ENCODE data around the gene ZSWIM6. TPM values are rescaled to one million over a fixed set of nuclear protein-coding genes. Genes with fewer than 3 reads are reported as not detected.

ZSWIM6 gene
- total RNA-seq, 1 donor from 2014 or later = 35.9 TPM

DNA sequence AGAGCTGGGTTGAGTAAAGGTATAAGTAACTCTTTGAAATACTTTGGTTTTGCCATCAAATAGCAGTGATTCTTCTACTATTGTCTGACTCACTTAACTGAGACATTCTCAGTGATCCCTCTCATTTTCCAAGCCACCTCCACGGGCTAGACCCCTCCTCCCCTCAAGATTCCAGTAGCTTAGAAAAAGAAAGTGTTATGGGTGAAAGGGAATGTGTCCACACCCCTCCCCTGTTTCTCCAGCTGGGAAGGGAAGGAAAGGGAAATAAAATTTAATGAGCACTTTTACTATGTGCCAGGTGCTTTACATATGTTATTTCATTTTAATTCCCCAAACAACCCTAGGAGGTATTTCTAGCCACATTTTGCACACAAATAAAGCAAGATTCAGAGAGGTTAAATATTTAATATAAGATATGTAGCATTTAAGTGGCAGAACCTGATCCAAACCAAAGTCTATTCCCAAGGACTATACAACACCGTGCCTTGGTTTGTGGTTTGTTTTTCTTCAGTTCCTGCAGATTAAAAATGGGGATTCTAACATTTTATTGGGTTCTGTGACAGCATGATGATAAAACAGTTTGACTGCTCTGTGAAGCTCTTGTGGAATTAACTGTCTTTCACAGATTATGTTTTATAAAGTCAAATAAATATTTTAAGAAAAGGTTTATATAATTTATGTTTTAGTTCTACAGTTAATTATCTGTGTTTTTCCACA is 135.9 kb downstream of the ZSWIM6 start:
- TF ChIP-seq, protein P1, sequence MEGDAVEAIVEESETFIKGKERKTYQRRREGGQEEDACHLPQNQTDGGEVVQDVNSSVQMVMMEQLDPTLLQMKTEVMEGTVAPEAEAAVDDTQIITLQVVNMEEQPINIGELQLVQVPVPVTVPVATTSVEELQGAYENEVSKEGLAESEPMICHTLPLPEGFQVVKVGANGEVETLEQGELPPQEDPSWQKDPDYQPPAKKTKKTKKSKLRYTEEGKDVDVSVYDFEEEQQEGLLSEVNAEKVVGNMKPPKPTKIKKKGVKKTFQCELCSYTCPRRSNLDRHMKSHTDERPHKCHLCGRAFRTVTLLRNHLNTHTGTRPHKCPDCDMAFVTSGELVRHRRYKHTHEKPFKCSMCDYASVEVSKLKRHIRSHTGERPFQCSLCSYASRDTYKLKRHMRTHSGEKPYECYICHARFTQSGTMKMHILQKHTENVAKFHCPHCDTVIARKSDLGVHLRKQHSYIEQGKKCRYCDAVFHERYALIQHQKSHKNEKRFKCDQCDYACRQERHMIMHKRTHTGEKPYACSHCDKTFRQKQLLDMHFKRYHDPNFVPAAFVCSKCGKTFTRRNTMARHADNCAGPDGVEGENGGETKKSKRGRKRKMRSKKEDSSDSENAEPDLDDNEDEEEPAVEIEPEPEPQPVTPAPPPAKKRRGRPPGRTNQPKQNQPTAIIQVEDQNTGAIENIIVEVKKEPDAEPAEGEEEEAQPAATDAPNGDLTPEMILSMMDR (IDR thresholded peaks at IDR 0.05; ENCODE audit: unreplicated experiment) = no peak
- peaks cover 36% of the 10 kb centered on the region for H3K4me1 Mint-ChIP-seq
- no peak for DNase-seq (ENCODE audit: low spot score in 2 of 2, unreplicated experiment in 2 of 2)
- no peak overlapping the region for H3K4me3 Mint-ChIP-seq
- H3K9me3 Mint-ChIP-seq = peaks cover 15% of the 10 kb centered on the region
- peaks cover 18% of the 10 kb centered on the region for H3K36me3 Mint-ChIP-seq
- H3K27me3 Mint-ChIP-seq (ENCODE audit: low read depth) = no peaks in the 10 kb centered on the region
- peak overlapping the region; percentile 59 for H3K27ac Mint-ChIP-seq

DNA sequence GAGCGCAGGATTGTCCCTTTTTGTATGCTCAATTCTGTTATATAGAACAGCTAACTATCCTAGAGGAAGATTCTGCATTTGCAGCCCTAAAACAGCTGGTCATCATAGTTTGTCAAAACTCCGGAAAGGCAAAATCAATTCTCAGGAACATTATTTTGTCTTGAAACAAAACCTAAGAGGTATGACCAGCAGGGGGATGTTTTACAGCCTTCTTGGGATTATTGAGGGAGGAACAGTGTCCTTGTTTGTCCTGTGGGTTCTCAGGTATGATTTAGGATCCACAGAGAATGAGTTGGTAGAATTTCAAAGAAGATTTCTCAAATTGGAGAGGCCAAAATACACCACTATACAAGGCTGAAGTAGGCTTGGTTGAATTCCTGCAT is 136.4 kb downstream of the ZSWIM6 start:
- no peak for DNase-seq (ENCODE audit: low spot score in 2 of 2, unreplicated experiment in 2 of 2)
- TF ChIP-seq, protein P1 (IDR thresholded peaks at IDR 0.05; ENCODE audit: unreplicated experiment) = no peak
- no peak overlapping the region for H3K4me3 Mint-ChIP-seq
- H3K27me3 Mint-ChIP-seq (ENCODE audit: low read depth) = no peaks in the 10 kb centered on the region
- no peak overlapping the region for H3K27ac Mint-ChIP-seq
- peaks cover 33% of the 10 kb centered on the region for H3K4me1 Mint-ChIP-seq
- H3K36me3 Mint-ChIP-seq = peaks cover 18% of the 10 kb centered on the region
- H3K9me3 Mint-ChIP-seq = peaks cover 15% of the 10 kb centered on the region

DNA sequence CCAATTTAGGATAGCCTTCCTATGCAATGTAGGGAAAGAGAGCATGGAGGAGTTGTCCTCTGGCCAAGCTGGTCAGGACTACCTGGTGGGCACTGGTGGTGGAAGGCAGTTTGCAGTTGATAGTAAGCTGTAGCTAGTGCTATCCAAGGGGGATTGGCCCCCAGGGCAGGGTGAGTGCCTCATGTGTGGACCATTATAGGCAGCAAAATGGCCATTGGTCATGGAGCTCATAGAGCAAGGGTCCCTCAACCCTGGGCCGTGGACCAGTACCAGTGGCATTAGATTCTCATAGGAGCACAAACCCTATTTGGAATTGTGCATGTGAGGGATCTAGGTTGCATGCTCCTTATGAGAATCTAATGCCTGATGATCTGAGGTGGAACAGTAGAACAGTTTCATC is 139.3 kb downstream of the ZSWIM6 start:
- Mint-ChIP-seq H3K4me1 (peaks cover 16% of the 10 kb centered on the region), H3K36me3 (peaks cover 22% of the 10 kb centered on the region), H3K9me3 (peaks cover 15% of the 10 kb centered on the region), H3K4me3 (no peak overlapping the region), H3K27me3 (ENCODE audit: low read depth) (no peaks in the 10 kb centered on the region), H3K27ac (no peak overlapping the region)
- TF ChIP-seq, protein P1 (IDR thresholded peaks at IDR 0.05; ENCODE audit: unreplicated experiment) = no peak
- DNase-seq (ENCODE audit: low spot score in 2 of 2, unreplicated experiment in 2 of 2) = no peak

DNA sequence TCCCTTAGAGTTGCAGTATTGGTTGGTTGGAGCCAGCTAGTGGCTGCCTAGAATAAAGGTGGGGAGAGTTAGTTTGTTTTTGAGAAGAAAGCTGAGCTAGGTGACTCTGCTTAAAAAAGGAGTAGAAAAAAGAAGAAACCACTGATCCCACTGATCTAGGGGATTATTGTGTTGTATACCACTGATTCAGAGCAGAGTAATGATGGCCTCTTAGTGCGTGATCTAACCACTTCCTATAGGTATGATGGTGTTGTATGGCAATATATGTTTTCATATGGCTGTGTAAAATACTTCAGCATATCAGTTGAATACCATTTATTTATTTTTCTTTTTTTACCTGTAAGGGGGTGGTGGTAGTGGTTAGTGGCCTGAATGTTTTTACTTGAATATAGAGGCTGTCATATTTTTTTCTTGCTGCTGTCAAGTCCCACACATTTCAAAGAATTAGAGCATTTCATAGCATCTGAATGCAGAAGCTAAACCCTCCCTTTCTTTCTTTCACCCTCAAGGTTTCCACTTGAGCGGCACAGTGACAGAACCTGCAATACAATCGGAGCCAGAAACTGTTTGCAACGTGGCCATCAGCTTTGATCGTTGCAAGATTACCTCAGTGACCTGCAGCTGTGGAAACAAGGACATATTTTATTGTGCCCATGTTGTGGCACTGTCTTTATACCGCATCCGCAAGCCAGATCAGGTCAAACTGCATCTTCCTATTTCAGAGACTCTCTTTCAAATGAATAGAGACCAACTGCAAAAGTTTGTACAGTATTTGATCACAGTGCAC is 140.3 kb downstream of the ZSWIM6 start:
- no peak overlapping the region for H3K27ac Mint-ChIP-seq
- peaks cover 24% of the 10 kb centered on the region for H3K36me3 Mint-ChIP-seq
- no peak for DNase-seq (ENCODE audit: low spot score in 2 of 2, unreplicated experiment in 2 of 2)
- peaks cover 15% of the 10 kb centered on the region for H3K9me3 Mint-ChIP-seq
- peaks cover 16% of the 10 kb centered on the region for H3K4me1 Mint-ChIP-seq
- TF ChIP-seq, protein P1 (IDR thresholded peaks at IDR 0.05; ENCODE audit: unreplicated experiment) = no peak
- H3K4me3 Mint-ChIP-seq = no peak overlapping the region
- H3K27me3 Mint-ChIP-seq (ENCODE audit: low read depth) = no peaks in the 10 kb centered on the region

DNA sequence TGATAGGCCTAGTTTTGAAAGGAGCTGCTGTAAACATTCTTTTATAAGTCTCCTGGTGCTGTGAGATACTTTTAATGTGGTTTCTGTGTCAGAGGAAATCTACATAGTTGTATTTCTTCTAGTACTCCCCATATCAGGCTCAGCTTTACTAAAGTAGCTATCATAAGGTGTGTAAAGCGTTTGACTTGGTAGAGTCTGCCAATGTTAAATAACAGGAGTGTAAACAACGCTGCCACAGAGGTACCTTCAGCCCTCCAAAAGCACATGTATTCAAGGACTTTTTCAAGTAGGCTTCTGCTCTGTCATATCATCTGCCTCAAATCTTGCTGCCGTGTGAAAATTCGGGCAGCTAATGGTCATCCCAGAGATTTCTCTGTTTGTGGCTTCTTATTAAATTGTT is 142.7 kb downstream of the ZSWIM6 start:
- TF ChIP-seq, protein P1 (IDR thresholded peaks at IDR 0.05; ENCODE audit: unreplicated experiment) = no peak
- Mint-ChIP-seq H3K4me1 (peaks cover 8% of the 10 kb centered on the region), H3K27ac (peak overlapping the region; percentile 25), H3K27me3 (ENCODE audit: low read depth) (no peaks in the 10 kb centered on the region), H3K9me3 (peaks cover 15% of the 10 kb centered on the region), H3K36me3 (peaks cover 33% of the 10 kb centered on the region), H3K4me3 (no peak overlapping the region)
- no peak for DNase-seq (ENCODE audit: low spot score in 2 of 2, unreplicated experiment in 2 of 2)
